Caco-2 (cell line): ENCODE results near the gene SLF2. TPM values are rescaled to one million over a fixed set of nuclear protein-coding genes. Genes with fewer than 3 reads are reported as not detected.

Experiments
- BruUV-seq: library from RNA; stranded (reverse); fragments of 400-500 nt; replicated peaks from 2 replicates; lab custom pipeline; 2021; lab: Mats Ljungman, UMichigan
- CTCF ChIA-PET: fragments of 300-600 bp; sonication (Branson Sonifier 250); formaldehyde crosslinking; loops from one replicate; lab custom pipeline; 2022; ENCODE audit warnings: antibody characterized with exemption; lab: Charles Lee
- POLR2A ChIA-PET: fragments of 300-600 bp; sonication (Branson Sonifier 250); formaldehyde crosslinking; loops from one replicate; lab custom pipeline; 2022; ENCODE audit warnings: antibody characterized with exemption; lab: Charles Lee
- DNase-seq, 2 experiments: peaks; one replicate each; pipeline versions ENCODE4 v3.0.0 to v3.0.0-alpha.2; 2020 to 2022
- H3K27me3 ChIP-seq: replicated peaks from 2 replicates; pipeline ENCODE4 v1.6.0; 2011; ENCODE audit warnings: low read length; ENCODE audit not compliant: control insufficient read depth, insufficient read depth
- H3K36me3 ChIP-seq: 2 replicates; pipeline ENCODE4 v1.5.1; 2011; ENCODE audit warnings: low read length; ENCODE audit not compliant: control insufficient read depth, insufficient read depth
- H3K4me1 ChIP-seq: fragments of 250-450 bp; sonication (Bioruptor Pico); 2 replicates; pipeline ENCODE4 v1.5.1; 2020; ENCODE audit warnings: mild to moderate bottlenecking
- H3K4me3 ChIP-seq: 2 replicates; pipeline ENCODE4 v1.5.1; 2011; ENCODE audit warnings: low read depth, mild to moderate bottlenecking, control low read depth, low read length
- H3K9me3 ChIP-seq: fragments of 250-450 bp; sonication (Bioruptor Pico); 2 replicates; pipeline ENCODE4 v1.5.1; 2020; ENCODE audit warnings: mild to moderate bottlenecking, moderate library complexity
- H3K27ac Mint-ChIP-seq: one replicate; pipeline ENCODE4 v1.8.0; 2022; ENCODE audit warnings: mixed read lengths; ENCODE audit not compliant: unreplicated experiment
- H3K27me3 Mint-ChIP-seq: one replicate; pipeline ENCODE4 v1.8.0; 2022; ENCODE audit warnings: mixed read lengths; ENCODE audit not compliant: insufficient read depth, unreplicated experiment
- H3K36me3 Mint-ChIP-seq: one replicate; pipeline ENCODE4 v1.8.0; 2022; ENCODE audit warnings: mild to moderate bottlenecking, mixed read lengths; ENCODE audit not compliant: insufficient read depth, unreplicated experiment
- H3K4me1 Mint-ChIP-seq: one replicate; pipeline ENCODE4 v1.8.0; 2022; ENCODE audit warnings: low read depth, mixed read lengths; ENCODE audit not compliant: unreplicated experiment
- H3K4me3 Mint-ChIP-seq: one replicate; pipeline ENCODE4 v1.8.0; 2022; ENCODE audit warnings: mild to moderate bottlenecking, moderate library complexity, mixed read lengths; ENCODE audit not compliant: unreplicated experiment
- H3K9me3 Mint-ChIP-seq: one replicate; pipeline ENCODE4 v1.8.0; 2022; ENCODE audit warnings: mixed read lengths; ENCODE audit not compliant: unreplicated experiment
- CTCF ChIP-seq, 2 experiments: fragments of 200-600 bp in 1 of 2; IDR thresholded peaks; 1 replicate in 1 of 2; 2 replicates in 1 of 2; pipeline versions ENCODE4 v1.5.1 to v1.8.0; 2011 to 2022; ENCODE audit warnings: antibody characterized with exemption in 1 of 2, control low read depth in 1 of 2, inconsistent platforms in 1 of 2, low read depth in 1 of 2, low read length in 1 of 2, mild to moderate bottlenecking in 1 of 2, moderate library complexity in 1 of 2; ENCODE audit not compliant: insufficient read depth in 1 of 2, severe bottlenecking in 1 of 2, unreplicated experiment in 1 of 2
- intact Hi-C: fragments of 100-400 bp; cut with micrococcal nuclease; formaldehyde crosslinking; loops from one replicate; pipeline ENCODE4 v1.10.0; 2022; ENCODE audit not compliant: unreplicated experiment
- total RNA-seq: library from RNA; stranded (reverse); gene quantifications from 2 replicates; pipeline ENCODE4 v1.2.3, GENCODE V29; 2022

The SLF2 gene
- total RNA-seq, 1 experiment from 2014 or later, result 25.2 TPM

- Mint-ChIP-seq H3K27ac (no peak overlapping the region), H3K9me3 (no peaks in the 10 kb centered on the region), H3K4me3 (no peak overlapping the region), H3K36me3 (peaks cover 11% of the 10 kb centered on the region), H3K27me3 (no peaks in the 10 kb centered on the region), H3K4me1 (peaks cover 5% of the 10 kb centered on the region)
- 0 out of 2 replicates have a peak, but pooled peaks cover 4% of the 10 kb centered on the region for H3K4me1 ChIP-seq
- intact Hi-C loops, result no loop called here
- ChIA-PET CTCF (no interaction called here), POLR2A (no interaction called here)
- no peaks in the 10 kb centered on the region for H3K36me3 ChIP-seq
- BruUV-seq, result no TSS peak
- H3K9me3 ChIP-seq, result no peaks in the 10 kb centered on the region
- no peak for DNase-seq
- no peak for TF ChIP-seq CTCF (IDR thresholded peaks at IDR 0.05; ENCODE audit: insufficient read depth in 1 of 2, low read depth in 1 of 2, low read length in 1 of 2, severe bottlenecking in 1 of 2, unreplicated experiment in 1 of 2)
- no peaks in the 10 kb centered on the region for H3K27me3 ChIP-seq
- no peak overlapping the region for H3K4me3 ChIP-seq
Measured at GRCh38 chr10:100909501-100910263, 3.1 kb upstream of the SLF2 start.

GRCh38 chr10:100911472-100911871 is 1.3 kb upstream of the SLF2 start:
- CTCF ChIA-PET, result no interaction called here
- intact Hi-C loops, result no loop called here
- H3K4me3 Mint-ChIP-seq, result no peak overlapping the region

More at GRCh38 chr10:100911472-100911871, 1.3 kb upstream of the SLF2 start:
- peaks cover 12% of the 10 kb centered on the region for H3K36me3 Mint-ChIP-seq
- DNase-seq, result no peak
- H3K9me3 Mint-ChIP-seq, result no peaks in the 10 kb centered on the region
- H3K27me3 Mint-ChIP-seq, result no peaks in the 10 kb centered on the region
- no peak for TF ChIP-seq CTCF (IDR thresholded peaks at IDR 0.05; ENCODE audit: insufficient read depth in 1 of 2, low read depth in 1 of 2, low read length in 1 of 2, severe bottlenecking in 1 of 2, unreplicated experiment in 1 of 2)
- Histone ChIP-seq H3K4me3 (no peak overlapping the region), H3K27me3 (no peaks in the 10 kb centered on the region), H3K9me3 (no peaks in the 10 kb centered on the region), H3K36me3 (no peaks in the 10 kb centered on the region), H3K4me1 (0 out of 2 replicates have a peak, but pooled peaks cover 4% of the 10 kb centered on the region)
- H3K4me1 Mint-ChIP-seq, result peaks cover 14% of the 10 kb centered on the region
- BruUV-seq, result no TSS peak
- POLR2A ChIA-PET, result no interaction called here
- no peak overlapping the region for H3K27ac Mint-ChIP-seq
